ENCODE results near the gene CDK5RAP1. TPM values are rescaled to one million over a fixed set of nuclear protein-coding genes. Genes with fewer than 3 reads are reported as not detected.

CDK5RAP1 gene
- total RNA-seq, 1 donor from 2014 or later = 42.0 TPM

GRCh38 chr20:33412484-33412838, 11.1 kb upstream of the CDK5RAP1 start:
- no peak overlapping the region for H3K9ac ChIP-seq
- TF ChIP-seq EZH2phosphoT487 (IDR thresholded peaks at IDR 0.05) = no peak
- no peak for TF ChIP-seq CTCF (IDR thresholded peaks at IDR 0.05)
- TF ChIP-seq EZH2 (IDR thresholded peaks at IDR 0.05) = no peak
- no peaks in the 10 kb centered on the region for H3F3A ChIP-seq (ENCODE audit: low read depth)
- peaks cover 5% of the 10 kb centered on the region for H3K4me1 Mint-ChIP-seq
- H3K27ac ChIP-seq = no peak overlapping the region
- H3K36me3 Mint-ChIP-seq = peaks cover 5% of the 10 kb centered on the region
- no peaks in the 10 kb centered on the region for H3K27me3 Mint-ChIP-seq (ENCODE audit: insufficient read depth, low read depth)
- no peak overlapping the region for H3K27ac Mint-ChIP-seq
- H3K4me2 ChIP-seq = no peak overlapping the region
- no peaks in the 10 kb centered on the region for H3K9me3 Mint-ChIP-seq
- no peaks in the 10 kb centered on the region for H4K20me1 ChIP-seq (ENCODE audit: low read depth)
- H2AFZ ChIP-seq (replicated peaks) = no peak overlapping the region
- H3K27me3 ChIP-seq = no peaks in the 10 kb centered on the region
- no peaks in the 10 kb centered on the region for H3K9me3 ChIP-seq (ENCODE audit: low read depth)
- no peaks in the 10 kb centered on the region for H3K36me3 ChIP-seq
- no peak overlapping the region for H3K4me3 ChIP-seq
- H3K79me2 ChIP-seq (ENCODE audit: low read depth) = no peaks in the 10 kb centered on the region
- no peak overlapping the region for H3K4me3 Mint-ChIP-seq
- no peak for DNase-seq (ENCODE audit: low spot score)
- H3K4me1 ChIP-seq = no peaks in the 10 kb centered on the region

GRCh38 chr20:33411711-33412483, 10.6 kb upstream of the CDK5RAP1 start:
- Histone ChIP-seq H3K36me3 (no peaks in the 10 kb centered on the region), H3K27me3 (no peaks in the 10 kb centered on the region), H3K9ac (no peak overlapping the region), H4K20me1 (ENCODE audit: low read depth) (no peaks in the 10 kb centered on the region), H3K79me2 (ENCODE audit: low read depth) (no peaks in the 10 kb centered on the region), H3K4me3 (no peak overlapping the region), H3K4me2 (no peak overlapping the region), H3K9me3 (ENCODE audit: low read depth) (no peaks in the 10 kb centered on the region), H2AFZ (replicated peaks) (no peak overlapping the region), H3F3A (ENCODE audit: low read depth) (no peaks in the 10 kb centered on the region), H3K27ac (no peak overlapping the region), H3K4me1 (no peaks in the 10 kb centered on the region)
- Mint-ChIP-seq H3K27me3 (ENCODE audit: insufficient read depth, low read depth) (no peaks in the 10 kb centered on the region), H3K27ac (no peak overlapping the region), H3K4me3 (no peak overlapping the region), H3K4me1 (peaks cover 5% of the 10 kb centered on the region), H3K36me3 (peaks cover 10% of the 10 kb centered on the region), H3K9me3 (no peaks in the 10 kb centered on the region)
- no peak for DNase-seq (ENCODE audit: low spot score)
- TF ChIP-seq EZH2phosphoT487 (IDR thresholded peaks at IDR 0.05) (no peak), CTCF (IDR thresholded peaks at IDR 0.05) (no peak), EZH2 (IDR thresholded peaks at IDR 0.05) (no peak)

GRCh38 chr20:33411242-33411641, 9.9 kb upstream of the CDK5RAP1 start:
- Mint-ChIP-seq H3K27me3 (ENCODE audit: insufficient read depth, low read depth) (no peaks in the 10 kb centered on the region), H3K9me3 (no peaks in the 10 kb centered on the region), H3K4me3 (peak overlapping the region; percentile 18), H3K27ac (no peak overlapping the region), H3K4me1 (peaks cover 5% of the 10 kb centered on the region), H3K36me3 (peaks cover 10% of the 10 kb centered on the region)
- no peak overlapping the region for H3K27ac ChIP-seq
- no peak overlapping the region for H2AFZ ChIP-seq (replicated peaks)
- no peaks in the 10 kb centered on the region for H3K36me3 ChIP-seq
- H3K4me1 ChIP-seq = no peaks in the 10 kb centered on the region
- no peaks in the 10 kb centered on the region for H3F3A ChIP-seq (ENCODE audit: low read depth)
- no peak overlapping the region for H3K4me3 ChIP-seq
- H3K4me2 ChIP-seq = no peak overlapping the region
- no peak overlapping the region for H3K9ac ChIP-seq
- no peaks in the 10 kb centered on the region for H4K20me1 ChIP-seq (ENCODE audit: low read depth)
- no peaks in the 10 kb centered on the region for H3K79me2 ChIP-seq (ENCODE audit: low read depth)
- no peaks in the 10 kb centered on the region for H3K27me3 ChIP-seq
- TF ChIP-seq EZH2 (IDR thresholded peaks at IDR 0.05) = no peak
- TF ChIP-seq CTCF (IDR thresholded peaks at IDR 0.05) = no peak
- TF ChIP-seq EZH2phosphoT487 (IDR thresholded peaks at IDR 0.05) = no peak
- no peak for DNase-seq (ENCODE audit: low spot score)
- H3K9me3 ChIP-seq (ENCODE audit: low read depth) = no peaks in the 10 kb centered on the region
